Measurements from ENCODE around the gene CCDC80. TPM values are rescaled to one million over a fixed set of nuclear protein-coding genes. Genes with fewer than 3 reads are reported as not detected.

The CCDC80 gene
- total RNA-seq, 4 donors from 2014 or later, result 6.4 to 55.3 (median 18.4) TPM

DNA sequence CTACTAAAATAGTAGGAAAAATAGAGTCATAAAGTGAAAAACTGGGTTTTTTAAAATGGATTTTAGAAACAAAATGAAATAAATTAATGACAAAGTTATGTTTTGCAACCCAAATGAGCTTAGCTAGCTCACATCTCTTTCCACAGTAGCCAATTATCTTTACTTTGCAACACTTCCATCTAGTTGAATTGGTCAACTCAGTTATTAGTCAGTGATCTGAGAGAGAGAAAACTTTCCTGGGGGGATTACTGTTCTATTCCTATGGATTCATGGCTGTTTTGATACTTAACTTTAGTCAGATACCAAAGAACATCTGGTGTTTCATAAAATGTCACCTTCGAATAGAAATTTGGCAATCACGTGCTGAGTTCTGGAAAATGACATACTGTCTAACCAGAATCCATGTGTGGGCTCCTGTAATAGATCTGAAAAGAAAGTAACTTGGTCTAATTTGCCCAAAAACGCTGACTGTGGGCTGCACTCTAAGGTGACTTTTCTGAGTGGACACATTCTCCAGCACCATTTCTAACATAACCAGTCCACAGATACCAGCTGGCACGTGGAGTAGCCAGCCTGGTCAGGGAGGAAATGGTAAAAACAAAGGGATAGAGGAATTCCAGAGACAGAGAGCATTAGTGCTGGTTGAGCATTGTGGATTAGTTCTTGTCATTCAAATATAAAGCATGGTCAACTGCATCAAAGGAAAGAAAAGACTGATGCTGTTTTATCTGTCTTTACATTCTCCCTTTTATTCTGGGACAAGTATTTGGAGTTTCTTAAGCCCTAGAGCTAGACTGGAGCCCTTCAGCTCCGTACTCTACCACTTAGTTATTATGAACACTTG is 45.2 kb upstream of the CCDC80 start:
- Histone ChIP-seq H3K9me3 (no peaks in the 10 kb centered on the region), H3K27me3 (no peaks in the 10 kb centered on the region), H3K4me1 (peaks cover 0 to 6% (median 1%) of the 10 kb centered on the region in 4 donors), H3K36me3 (no peaks in the 10 kb centered on the region), H3K27ac (no peak overlapping the region), H3K4me3 (no peak overlapping the region)
- 73 to 84% methylated on average over 5 of the region's 5 CpGs for WGBS, 2 donors (ENCODE audit: low coverage in 1 of 2)
- TF ChIP-seq POLR2A (IDR thresholded peaks at IDR 0.05) (no peak), POLR2AphosphoS5 (IDR thresholded peaks at IDR 0.05) (no peak), EP300 (IDR thresholded peaks at IDR 0.05; ENCODE audit: low read depth) (no peak), CTCF (IDR thresholded peaks at IDR 0.05) (no peak)
- DNase-seq, result no peak
- intact Hi-C loops (cut with DNase I; ENCODE audit: low total_unique reads), result no loop called here
- in situ Hi-C loops (cut with MboI; ENCODE audit: low pct_ligation_motif_present in 1 of 4, low pct_unique_long_range_greater_than_20kb in 1 of 4, low sequenced_read_pairs in 3 of 4), result no loop called here

DNA sequence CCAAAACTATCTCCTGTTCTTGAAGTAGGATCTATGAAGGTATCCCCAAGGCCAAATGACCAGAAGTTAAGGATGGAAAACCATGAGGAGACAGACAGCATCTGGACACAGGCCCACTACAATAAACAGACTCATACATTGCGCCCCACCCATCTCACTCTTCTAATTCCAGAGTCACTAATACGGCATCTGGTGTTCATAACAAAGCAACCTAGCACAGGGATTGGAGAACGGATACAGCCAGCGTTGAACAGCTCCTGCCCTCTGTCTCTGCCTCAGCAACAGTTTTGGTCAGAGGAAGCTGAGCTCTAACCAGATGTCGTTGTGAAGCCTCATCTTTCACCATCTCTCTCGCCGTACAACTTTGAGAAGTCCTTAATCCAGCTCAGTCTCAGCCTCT is 44.5 kb upstream of the CCDC80 start:
- intact Hi-C loops (cut with DNase I; ENCODE audit: low total_unique reads) (no loop called here), in situ Hi-C loops (cut with MboI; ENCODE audit: low pct_ligation_motif_present in 1 of 4, low pct_unique_long_range_greater_than_20kb in 1 of 4, low sequenced_read_pairs in 3 of 4) (no loop called here)
- no peaks in the 10 kb centered on the region for H3K27me3 ChIP-seq
- TF ChIP-seq EP300 (IDR thresholded peaks at IDR 0.05; ENCODE audit: low read depth) (no peak), CTCF (IDR thresholded peaks at IDR 0.05) (no peak), POLR2AphosphoS5 (IDR thresholded peaks at IDR 0.05) (no peak), POLR2A (IDR thresholded peaks at IDR 0.05) (no peak)
- H3K27ac ChIP-seq, result no peak overlapping the region
- 79% methylated on average over 7 of the region's 7 CpGs; no CpG with 5 or more reads in 1 of the 2 donors for WGBS, 2 donors (ENCODE audit: low coverage in 1 of 2)
- no peak overlapping the region for H3K4me3 ChIP-seq
- no peak for DNase-seq
- H3K9me3 ChIP-seq, result no peaks in the 10 kb centered on the region
- no peaks in the 10 kb centered on the region for H3K36me3 ChIP-seq
- H3K4me1 ChIP-seq, result peaks cover 0 to 6% (median 1%) of the 10 kb centered on the region in 4 donors

DNA sequence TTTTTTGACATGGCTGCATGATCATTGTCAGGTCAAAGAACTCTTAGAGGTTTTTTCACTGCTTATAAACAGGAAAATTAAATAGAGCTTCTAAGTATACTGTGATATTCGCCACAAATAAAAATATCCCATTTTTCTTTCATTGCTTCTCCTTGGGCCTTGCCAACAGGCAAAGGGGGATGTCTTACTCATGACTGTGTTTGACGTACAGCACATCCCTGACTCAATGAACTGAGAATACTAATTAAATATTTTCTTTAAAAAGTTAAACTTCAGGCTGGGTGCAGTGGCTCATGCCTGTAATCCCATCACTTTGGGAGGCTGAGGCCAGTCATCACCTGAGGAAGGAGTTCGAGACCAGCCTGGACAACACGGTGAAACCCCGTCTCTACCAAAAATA is 41.4 kb upstream of the CCDC80 start:
- in situ Hi-C loops (cut with MboI; ENCODE audit: low pct_ligation_motif_present in 1 of 4, low pct_unique_long_range_greater_than_20kb in 1 of 4, low sequenced_read_pairs in 3 of 4), result no loop called here
- Histone ChIP-seq H3K4me3 (no peak overlapping the region), H3K9me3 (no peaks in the 10 kb centered on the region), H3K36me3 (no peaks in the 10 kb centered on the region), H3K27me3 (no peaks in the 10 kb centered on the region), H3K27ac (no peak overlapping the region), H3K4me1 (peaks cover 0 to 7% (median 1%) of the 10 kb centered on the region in 4 donors)
- TF ChIP-seq EP300 (IDR thresholded peaks at IDR 0.05; ENCODE audit: low read depth) (no peak), POLR2A (IDR thresholded peaks at IDR 0.05) (no peak), POLR2AphosphoS5 (IDR thresholded peaks at IDR 0.05) (no peak), CTCF (IDR thresholded peaks at IDR 0.05) (no peak)
- intact Hi-C loops (cut with DNase I; ENCODE audit: low total_unique reads), result no loop called here
- no peak for DNase-seq
- 88 to 91% methylated on average over 2 to 5 of the region's 5 CpGs for WGBS, 2 donors (ENCODE audit: low coverage in 1 of 2)

DNA sequence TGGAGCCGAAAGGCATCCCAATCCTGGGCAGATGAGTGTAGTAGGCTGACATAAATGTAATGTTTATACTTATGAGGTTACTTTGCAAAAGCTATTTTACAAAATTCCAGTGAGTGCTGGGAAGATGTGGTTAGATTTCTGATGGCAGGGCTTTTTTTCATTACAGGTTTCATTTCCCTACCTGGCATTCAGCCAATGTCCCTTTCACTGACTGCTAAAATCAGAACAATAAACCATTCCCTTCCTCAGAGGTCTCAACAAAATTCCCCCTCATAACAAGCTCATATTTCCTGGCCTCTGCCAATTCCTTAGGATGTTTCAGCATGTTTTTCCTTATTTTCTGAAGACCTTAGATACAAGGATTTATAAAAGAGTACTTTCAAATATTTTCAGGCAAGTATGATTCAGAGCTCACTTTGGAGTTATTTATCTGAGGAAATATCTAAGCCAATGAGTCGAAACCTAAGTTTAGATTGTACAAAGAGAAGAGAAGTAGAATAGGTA is 40.9 kb upstream of the CCDC80 start:
- no peak overlapping the region for H3K4me3 ChIP-seq
- TF ChIP-seq POLR2A (IDR thresholded peaks at IDR 0.05) (no peak), POLR2AphosphoS5 (IDR thresholded peaks at IDR 0.05) (no peak), EP300 (IDR thresholded peaks at IDR 0.05; ENCODE audit: low read depth) (no peak), CTCF (IDR thresholded peaks at IDR 0.05) (no peak)
- DNase-seq, result no peak
- H3K36me3 ChIP-seq, result no peaks in the 10 kb centered on the region
- H3K27ac ChIP-seq, result no peak overlapping the region
- no peaks in the 10 kb centered on the region for H3K9me3 ChIP-seq
- WGBS, 2 donors (ENCODE audit: low coverage in 1 of 2), result 43 to 80% methylated on average over 2 of the region's 2 CpGs
- in situ Hi-C loops (cut with MboI; ENCODE audit: low pct_ligation_motif_present in 1 of 4, low pct_unique_long_range_greater_than_20kb in 1 of 4, low sequenced_read_pairs in 3 of 4) (no loop called here), intact Hi-C loops (cut with DNase I; ENCODE audit: low total_unique reads) (no loop called here)
- H3K4me1 ChIP-seq, result peaks cover 0 to 11% (median 3%) of the 10 kb centered on the region in 4 donors
- H3K27me3 ChIP-seq, result no peaks in the 10 kb centered on the region

Measured in transverse colon (tissue), 4 donors.